Measurements from ENCODE around the gene NOP14.
"Not testable (repeated sequence)": the region's sequence is repeated elsewhere in the genome, so short reads cannot be mapped to it uniquely, and the experiment has no call there.

Gene NOP14

GRCh38 chr4:2961811-2962441, 1.3 kb downstream of the NOP14 start:
- Histone ChIP-seq H3K14ac (ENCODE audit: low read length) (no peak overlapping the region), H3K79me1 (ENCODE audit: low read length) (peaks cover 7% of the 10 kb centered on the region), H2AFZ (ENCODE audit: insufficient read depth, low read length, poor library complexity) (no peak overlapping the region), H3K18ac (ENCODE audit: low read length) (no peak overlapping the region), H3K23ac (ENCODE audit: low read length) (no peak overlapping the region), H4K12ac (ENCODE audit: low read depth, low read length) (no peak overlapping the region), H4K91ac (ENCODE audit: low read depth, low read length) (no peak overlapping the region), H3K79me2 (ENCODE audit: control insufficient read depth, insufficient read depth, low read length, poor library complexity) (peaks cover 5% of the 10 kb centered on the region), H2AK5ac (ENCODE audit: low read length) (no peak overlapping the region), H3K4me2 (ENCODE audit: low read length) (peak overlapping the region; percentile 85), H3K27me3 (ENCODE audit: insufficient read depth, low read length) (no peaks in the 10 kb centered on the region), H2BK12ac (ENCODE audit: low read length) (no peak overlapping the region), H4K8ac (ENCODE audit: low read depth, low read length) (no peak overlapping the region), H3K4me3 (ENCODE audit: low read depth, low read length) (no peak overlapping the region), H3K27ac (ENCODE audit: low read depth, low read length) (no peak overlapping the region), H3K36me3 (ENCODE audit: control insufficient read depth in 1 of 2, insufficient read depth in 2 of 2, low read length in 2 of 2) (peaks cover 4% of the 10 kb centered on the region in 2 experiments), H3K4me1 (ENCODE audit: control insufficient read depth in 1 of 2, insufficient read depth in 2 of 2, low read length in 2 of 2) (peaks cover 0 to 11% of the 10 kb centered on the region in 2 experiments), H2BK5ac (ENCODE audit: low read depth, low read length, poor library complexity) (no peak overlapping the region), H3K9ac (ENCODE audit: low read length) (no peak overlapping the region), H3K9me3 (ENCODE audit: insufficient read depth, low read depth, low read length) (no peaks in the 10 kb centered on the region), H2BK120ac (ENCODE audit: insufficient read depth, low read length, poor library complexity) (no peak overlapping the region), H3K4ac (ENCODE audit: low read depth, low read length) (no peak overlapping the region)
- WGBS (ENCODE audit: extremely low coverage, insufficient coverage, insufficient read length) = no CpG with 5 or more reads among the region's 14 CpGs
- no peak for DNase-seq

- Histone ChIP-seq H3K23ac (ENCODE audit: low read length) (no peak overlapping the region), H3K4me1 (ENCODE audit: control insufficient read depth in 1 of 2, insufficient read depth in 2 of 2, low read length in 2 of 2) (peaks cover 0 to 11% of the 10 kb centered on the region in 2 experiments), H3K79me1 (ENCODE audit: low read length) (peaks cover 7% of the 10 kb centered on the region), H3K4me3 (ENCODE audit: low read depth, low read length) (no peak overlapping the region), H2AK5ac (ENCODE audit: low read length) (no peak overlapping the region), H3K9me3 (ENCODE audit: insufficient read depth, low read depth, low read length) (no peaks in the 10 kb centered on the region), H3K9ac (ENCODE audit: low read length) (no peak overlapping the region), H3K27ac (ENCODE audit: low read depth, low read length) (no peak overlapping the region), H4K8ac (ENCODE audit: low read depth, low read length) (no peak overlapping the region), H4K12ac (ENCODE audit: low read depth, low read length) (no peak overlapping the region), H3K79me2 (ENCODE audit: control insufficient read depth, insufficient read depth, low read length, poor library complexity) (peaks cover 5% of the 10 kb centered on the region), H2BK5ac (ENCODE audit: low read depth, low read length, poor library complexity) (no peak overlapping the region), H3K27me3 (ENCODE audit: insufficient read depth, low read length) (no peaks in the 10 kb centered on the region), H4K91ac (ENCODE audit: low read depth, low read length) (no peak overlapping the region), H3K4ac (ENCODE audit: low read depth, low read length) (no peak overlapping the region), H2AFZ (ENCODE audit: insufficient read depth, low read length, poor library complexity) (no peak overlapping the region), H3K4me2 (ENCODE audit: low read length) (peak overlapping the region; percentile 85), H3K18ac (ENCODE audit: low read length) (no peak overlapping the region), H2BK120ac (ENCODE audit: insufficient read depth, low read length, poor library complexity) (no peak overlapping the region), H2BK12ac (ENCODE audit: low read length) (no peak overlapping the region), H3K14ac (ENCODE audit: low read length) (no peak overlapping the region), H3K36me3 (ENCODE audit: control insufficient read depth in 1 of 2, insufficient read depth in 2 of 2, low read length in 2 of 2) (peaks cover 5 to 6% of the 10 kb centered on the region in 2 experiments)
- peak in 1 of 2 donors; percentile 6 for DNase-seq
- no CpG with 5 or more reads among the region's 8 CpGs for WGBS (ENCODE audit: extremely low coverage, insufficient coverage, insufficient read length)
Observed at GRCh38 chr4:2961421-2961810, 1.8 kb downstream of the NOP14 start.

- H3K9me3 ChIP-seq (ENCODE audit: insufficient read depth, low read depth, low read length); H2AFZ ChIP-seq (ENCODE audit: insufficient read depth, low read length, poor library complexity); H2BK12ac ChIP-seq (ENCODE audit: low read length); H3K23ac ChIP-seq (ENCODE audit: low read length); H3K9ac ChIP-seq (ENCODE audit: low read length); H3K4ac ChIP-seq (ENCODE audit: low read depth, low read length); H3K18ac ChIP-seq (ENCODE audit: low read length); H4K12ac ChIP-seq (ENCODE audit: low read depth, low read length); H4K8ac ChIP-seq (ENCODE audit: low read depth, low read length); H3K27ac ChIP-seq (ENCODE audit: low read depth, low read length); H3K4me2 ChIP-seq (ENCODE audit: low read length); H2BK120ac ChIP-seq (ENCODE audit: insufficient read depth, low read length, poor library complexity); H3K79me1 ChIP-seq (ENCODE audit: low read length); DNase-seq; H3K79me2 ChIP-seq (ENCODE audit: control insufficient read depth, insufficient read depth, low read length, poor library complexity); H3K14ac ChIP-seq (ENCODE audit: low read length); H3K27me3 ChIP-seq (ENCODE audit: insufficient read depth, low read length); H4K91ac ChIP-seq (ENCODE audit: low read depth, low read length); H2AK5ac ChIP-seq (ENCODE audit: low read length); H3K4me3 ChIP-seq (ENCODE audit: low read depth, low read length); H2BK5ac ChIP-seq (ENCODE audit: low read depth, low read length, poor library complexity): not testable (repeated sequence)
- Histone ChIP-seq H3K36me3 (ENCODE audit: control insufficient read depth in 1 of 2, insufficient read depth in 2 of 2, low read length in 2 of 2) (peaks cover 9 to 12% of the 10 kb centered on the region in 2 experiments), H3K4me1 (ENCODE audit: control insufficient read depth in 1 of 2, insufficient read depth in 2 of 2, low read length in 2 of 2) (peaks cover 0 to 11% of the 10 kb centered on the region in 2 experiments)
- WGBS (ENCODE audit: extremely low coverage, insufficient coverage, insufficient read length) = no CpG with 5 or more reads among the region's 4 CpGs
Observed at GRCh38 chr4:2960450-2960849, 2.8 kb downstream of the NOP14 start.

DNA sequence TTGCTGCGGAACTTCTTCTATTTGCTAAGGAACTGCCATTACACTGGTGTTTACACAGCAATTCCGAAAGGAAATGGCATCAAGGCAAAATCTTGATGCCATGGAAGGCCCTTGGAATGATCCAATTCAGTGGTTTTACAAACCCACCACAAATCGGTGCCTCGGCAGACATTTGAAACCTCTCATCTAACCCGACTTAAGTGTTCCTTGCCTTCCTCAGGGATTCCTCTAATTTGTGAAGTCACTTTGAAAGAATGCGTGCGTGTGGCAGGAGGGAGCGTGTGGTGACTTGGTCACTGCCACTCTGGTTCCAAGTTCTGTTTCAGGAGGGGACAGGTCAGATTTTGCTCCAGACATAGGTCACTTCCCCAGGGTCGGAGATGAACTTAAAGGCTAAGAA, 4.8 kb downstream of the NOP14 start:
- WGBS (ENCODE audit: extremely low coverage, insufficient coverage, insufficient read length) = no CpG with 5 or more reads among the region's 9 CpGs
- Histone ChIP-seq H3K4me3 (ENCODE audit: low read depth, low read length) (no peak overlapping the region), H4K91ac (ENCODE audit: low read depth, low read length) (no peak overlapping the region), H3K14ac (ENCODE audit: low read length) (no peak overlapping the region), H3K4me1 (ENCODE audit: control insufficient read depth in 1 of 2, insufficient read depth in 2 of 2, low read length in 2 of 2) (peaks cover 0 to 7% of the 10 kb centered on the region in 2 experiments), H3K27ac (ENCODE audit: low read depth, low read length) (no peak overlapping the region), H3K18ac (ENCODE audit: low read length) (no peak overlapping the region), H3K79me1 (ENCODE audit: low read length) (peaks cover 4% of the 10 kb centered on the region), H2BK120ac (ENCODE audit: insufficient read depth, low read length, poor library complexity) (no peak overlapping the region), H2AFZ (ENCODE audit: insufficient read depth, low read length, poor library complexity) (no peak overlapping the region), H3K27me3 (ENCODE audit: insufficient read depth, low read length) (no peaks in the 10 kb centered on the region), H2BK12ac (ENCODE audit: low read length) (no peak overlapping the region), H3K9me3 (ENCODE audit: insufficient read depth, low read depth, low read length) (peaks cover 5% of the 10 kb centered on the region), H3K36me3 (ENCODE audit: control insufficient read depth in 1 of 2, insufficient read depth in 2 of 2, low read length in 2 of 2) (peaks cover 22 to 26% of the 10 kb centered on the region in 2 experiments), H4K12ac (ENCODE audit: low read depth, low read length) (no peak overlapping the region), H2AK5ac (ENCODE audit: low read length) (no peak overlapping the region), H3K23ac (ENCODE audit: low read length) (no peak overlapping the region), H3K79me2 (ENCODE audit: control insufficient read depth, insufficient read depth, low read length, poor library complexity) (peaks cover 5% of the 10 kb centered on the region), H3K4ac (ENCODE audit: low read depth, low read length) (no peak overlapping the region), H2BK5ac (ENCODE audit: low read depth, low read length, poor library complexity) (no peak overlapping the region), H3K9ac (ENCODE audit: low read length) (no peak overlapping the region), H3K4me2 (ENCODE audit: low read length) (peak overlapping the region; percentile 3), H4K8ac (ENCODE audit: low read depth, low read length) (no peak overlapping the region)
- DNase-seq = peak in 1 of 2 donors; percentile 54
